CD1c-positive myeloid dendritic cell (primary cell): ENCODE measurements around the gene NT5DC3.

Experiments used
- DNase-seq: peaks from one replicate; pipeline ENCODE4 v3.0.0-alpha.2; 2016; ENCODE audit errors: extremely low spot score

NT5DC3 gene

DNA sequence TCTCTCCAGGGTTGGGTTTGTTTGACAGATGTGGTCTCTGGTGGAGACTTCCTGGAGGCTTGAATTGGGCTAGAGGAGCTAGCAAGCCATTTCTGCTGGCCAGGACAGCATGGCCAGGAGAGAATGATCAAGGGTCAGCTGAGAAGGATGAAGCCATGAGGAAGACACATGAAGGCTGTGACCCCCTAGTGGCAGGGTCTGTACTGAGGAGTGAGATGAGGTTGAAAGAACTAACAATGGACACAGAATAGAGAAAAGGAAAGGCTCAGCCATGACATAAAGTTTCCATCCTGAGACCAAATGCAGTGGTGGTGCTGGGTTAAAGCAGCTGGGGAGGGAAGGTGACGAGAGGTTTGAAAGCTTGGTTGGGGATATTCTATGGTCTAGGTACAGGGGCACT, 89.9 kb downstream of the NT5DC3 start:
- DNase-seq: no peak

- no peak for DNase-seq
These were observed 92.2 kb downstream of the NT5DC3 start for GRCh38 chr12:103748875-103749274.

DNA sequence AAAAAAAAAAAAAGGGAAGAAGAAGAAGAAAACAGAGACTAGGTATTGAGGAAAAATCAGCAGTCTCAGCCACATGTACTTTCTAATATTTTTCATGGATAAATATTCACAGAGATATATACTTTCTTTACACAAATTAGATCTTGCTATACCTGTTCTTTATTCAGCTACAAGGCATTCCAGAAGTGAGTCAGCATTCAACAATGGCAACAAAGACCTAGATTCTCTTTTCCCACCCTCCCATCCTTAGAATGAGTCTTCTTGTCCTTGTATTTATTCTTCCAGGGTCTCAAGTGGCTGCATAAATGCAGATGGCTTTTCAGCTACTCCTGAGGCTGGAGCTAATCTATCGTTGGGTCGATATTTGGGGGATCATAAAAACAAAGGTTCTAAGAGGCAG, 93.0 kb downstream of the NT5DC3 start:
- no peak for DNase-seq

- DNase-seq: no peak
These were observed 95.1 kb downstream of the NT5DC3 start for GRCh38 chr12:103745962-103746361.

GRCh38 chr12:103743788-103744187, 97.2 kb downstream of the NT5DC3 start:
- DNase-seq: no peak

DNA sequence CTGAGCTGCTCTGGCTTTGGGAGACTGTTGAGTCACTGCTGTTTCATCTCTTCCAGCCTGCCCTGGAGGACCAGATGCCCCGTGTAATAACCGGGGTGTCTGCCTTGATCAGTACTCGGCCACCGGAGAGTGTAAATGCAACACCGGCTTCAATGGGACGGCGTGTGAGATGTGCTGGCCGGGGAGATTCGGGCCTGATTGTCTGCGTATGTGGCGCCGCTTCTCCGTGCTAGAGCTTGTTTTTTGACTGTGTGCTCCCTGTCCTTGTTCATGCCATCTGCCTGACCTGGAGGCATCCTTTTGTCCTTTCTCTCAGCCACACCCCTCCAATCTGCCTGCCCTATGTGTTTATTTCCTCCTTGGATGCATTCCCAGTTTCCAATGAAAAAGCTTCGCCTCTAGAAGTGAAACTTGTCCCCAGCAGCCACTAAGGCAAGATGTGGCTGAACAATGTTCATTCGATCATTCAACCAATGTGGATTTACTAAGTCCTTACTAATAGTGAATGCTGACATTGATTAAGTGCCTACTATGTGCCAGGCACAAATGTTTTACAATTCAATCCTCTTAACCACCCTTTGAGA, 98.6 kb downstream of the NT5DC3 start:
- no peak for DNase-seq

DNA sequence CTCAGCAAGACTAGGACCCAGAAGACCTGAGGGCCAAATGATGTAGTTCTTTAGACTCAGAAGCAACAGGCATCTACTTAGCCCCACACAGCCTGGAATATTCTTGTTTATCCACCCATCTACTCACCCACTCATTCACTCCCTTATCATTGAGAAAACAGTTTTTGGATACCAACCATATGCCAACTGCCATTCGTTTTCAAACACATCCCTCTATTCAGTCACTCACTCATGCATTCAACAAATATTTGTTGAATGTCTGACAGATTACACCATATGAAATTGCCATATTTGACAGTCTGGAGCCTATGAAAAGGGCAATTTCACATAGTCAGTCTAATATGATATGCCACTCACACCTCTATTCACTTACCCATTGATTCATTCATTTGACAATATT, 103.2 kb downstream of the NT5DC3 start:
- DNase-seq: no peak

DNA sequence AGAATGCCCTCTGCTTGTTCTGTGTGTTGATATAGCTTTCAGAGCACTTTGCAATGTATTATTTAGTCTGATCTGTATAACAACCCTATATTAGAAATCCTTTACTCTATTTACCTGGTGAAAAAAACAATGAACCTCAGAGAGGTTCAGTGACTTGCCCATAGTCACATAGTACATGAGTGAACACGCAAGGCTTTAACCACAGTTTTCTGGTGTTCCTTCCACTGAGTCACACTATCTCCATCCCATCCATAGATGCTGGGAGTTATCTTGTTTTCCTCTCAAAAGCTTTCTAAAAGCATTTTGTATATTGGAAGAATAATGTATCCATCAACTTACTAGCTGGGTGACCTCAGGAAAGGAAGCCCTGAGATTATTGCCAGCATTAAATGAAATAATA, 104.5 kb downstream of the NT5DC3 start:
- no peak for DNase-seq

GRCh38 chr12:103735291-103735690, 105.7 kb downstream of the NT5DC3 start:
- no peak for DNase-seq

GRCh38 chr12:103734863-103735262, 106.2 kb downstream of the NT5DC3 start:
- DNase-seq: no peak

GRCh38 chr12:103731539-103731938, 109.5 kb downstream of the NT5DC3 start:
- no peak for DNase-seq

DNA sequence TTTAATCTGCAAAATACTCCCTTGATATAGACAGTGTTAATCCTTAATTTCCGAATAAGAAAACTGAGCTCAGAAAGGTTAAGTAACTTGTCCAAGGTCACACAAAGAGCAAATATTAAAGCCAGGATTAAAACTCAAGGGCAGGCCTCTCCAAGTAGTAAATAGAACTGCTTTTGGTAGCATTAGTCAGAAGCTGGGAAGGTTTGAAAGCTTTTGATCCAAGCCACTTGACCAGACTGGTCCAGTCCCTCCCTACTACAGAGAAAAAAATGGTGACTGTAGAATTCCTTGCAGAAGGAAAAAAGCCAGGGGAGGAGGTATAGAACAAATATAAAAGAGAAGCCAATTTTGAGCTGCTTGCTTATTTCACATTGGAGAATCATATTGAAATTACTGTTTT, 111.5 kb downstream of the NT5DC3 start:
- DNase-seq: no peak

DNA sequence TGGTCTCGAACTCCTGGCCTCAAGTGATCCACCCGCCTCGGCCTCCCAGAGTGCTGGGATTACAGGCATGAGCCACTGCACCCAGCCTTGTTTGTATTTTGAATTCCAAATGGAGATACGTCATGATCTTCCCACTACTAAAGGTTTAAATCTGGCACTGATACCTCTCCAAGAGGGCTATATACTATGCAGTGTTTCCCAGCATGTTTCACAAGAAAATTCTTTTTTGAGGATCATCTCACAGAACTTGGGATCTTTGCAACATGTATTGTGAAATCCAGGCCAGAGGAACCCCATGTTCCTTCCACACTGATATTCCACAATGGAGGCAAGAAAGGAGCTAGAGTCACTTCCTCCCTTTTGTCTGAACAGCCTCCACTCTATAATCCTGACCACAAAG, 112.7 kb downstream of the NT5DC3 start:
- no peak for DNase-seq

DNA sequence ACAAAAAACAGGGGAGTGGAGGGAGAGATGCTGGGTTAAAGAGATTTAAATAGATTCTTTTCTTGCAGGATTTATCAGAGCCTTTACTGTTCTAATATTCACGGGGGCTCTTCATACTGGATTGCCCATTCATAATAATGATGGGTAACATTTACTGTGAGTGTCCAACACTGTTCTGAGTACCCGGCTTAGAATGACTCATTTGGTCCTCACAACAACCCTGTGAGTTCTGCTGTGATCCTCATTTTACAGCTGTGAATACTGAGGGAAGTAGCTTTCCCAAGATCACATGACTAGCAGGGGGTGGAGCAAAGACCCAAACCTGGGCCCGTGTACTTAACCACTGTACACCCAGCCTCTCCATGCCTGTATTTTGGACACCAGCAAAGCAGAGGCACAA, 113.4 kb downstream of the NT5DC3 start:
- DNase-seq: peak; percentile 9

- no peak for DNase-seq
These were observed 115.6 kb downstream of the NT5DC3 start for GRCh38 chr12:103725398-103725797.
